Measurements from ENCODE around the gene CAMKMT.
"Not testable (repeated sequence)": the region's sequence is repeated elsewhere in the genome, so short reads cannot be mapped to it uniquely, and the experiment has no call there.

The CAMKMT gene

GRCh38 chr2:44505664-44506063 is 143.9 kb downstream of the CAMKMT start:
- DNase-seq (ENCODE audit: low read depth) = not testable (repeated sequence)

GRCh38 chr2:44510246-44510645 is 148.5 kb downstream of the CAMKMT start:
- no peak for DNase-seq (ENCODE audit: low read depth)

- DNase-seq (ENCODE audit: low read depth) = no peak
Measured at GRCh38 chr2:44515416-44515815, 153.7 kb downstream of the CAMKMT start.

- DNase-seq (ENCODE audit: low read depth) = no peak
Measured at GRCh38 chr2:44519026-44519425, 157.3 kb downstream of the CAMKMT start.

GRCh38 chr2:44522846-44523245 is 161.1 kb downstream of the CAMKMT start:
- no peak for DNase-seq (ENCODE audit: low read depth)

GRCh38 chr2:44524347-44524926 is 162.7 kb downstream of the CAMKMT start:
- no peak for DNase-seq (ENCODE audit: low read depth)

- DNase-seq (ENCODE audit: low read depth) = no peak
Measured at GRCh38 chr2:44526352-44526751, 164.6 kb downstream of the CAMKMT start.

GRCh38 chr2:44528595-44528994 is 166.8 kb downstream of the CAMKMT start:
- DNase-seq (ENCODE audit: low read depth) = no peak

GRCh38 chr2:44529448-44529847 is 167.7 kb downstream of the CAMKMT start:
- no peak for DNase-seq (ENCODE audit: low read depth)

GRCh38 chr2:44531289-44531688 is 169.5 kb downstream of the CAMKMT start:
- DNase-seq (ENCODE audit: low read depth) = no peak

- no peak for DNase-seq (ENCODE audit: low read depth)
Measured at GRCh38 chr2:44532031-44532430, 170.3 kb downstream of the CAMKMT start.

- no peak for DNase-seq (ENCODE audit: low read depth)
Measured at GRCh38 chr2:44533508-44533907, 171.8 kb downstream of the CAMKMT start.

GRCh38 chr2:44535376-44535775 is 173.6 kb downstream of the CAMKMT start:
- no peak for DNase-seq (ENCODE audit: low read depth)

GRCh38 chr2:44537264-44537663 is 175.5 kb downstream of the CAMKMT start:
- no peak for DNase-seq (ENCODE audit: low read depth)

- no peak for DNase-seq (ENCODE audit: low read depth)
Measured at GRCh38 chr2:44542520-44542919, 180.8 kb downstream of the CAMKMT start.

- no peak for DNase-seq (ENCODE audit: low read depth)
Measured at GRCh38 chr2:44543773-44544725, 182.3 kb downstream of the CAMKMT start.

- no peak for DNase-seq (ENCODE audit: low read depth)
Measured at GRCh38 chr2:44545005-44545404, 183.3 kb downstream of the CAMKMT start.

- DNase-seq (ENCODE audit: low read depth) = no peak
Measured at GRCh38 chr2:44546459-44547127, 184.8 kb downstream of the CAMKMT start.

GRCh38 chr2:44547718-44548117 is 186.0 kb downstream of the CAMKMT start:
- no peak for DNase-seq (ENCODE audit: low read depth)

- DNase-seq (ENCODE audit: low read depth) = no peak
Measured at GRCh38 chr2:44548221-44549098, 186.7 kb downstream of the CAMKMT start.

- no peak for DNase-seq (ENCODE audit: low read depth)
Measured at GRCh38 chr2:44549099-44549471, 187.3 kb downstream of the CAMKMT start.

- DNase-seq (ENCODE audit: low read depth) = no peak
Measured at GRCh38 chr2:44549856-44550255, 188.1 kb downstream of the CAMKMT start.
